GM12872 (cell line): ENCODE results near the gene WNT7B.

Experiments used
- TF ChIP-seq, protein P1 (sequence below): IDR thresholded peaks from 3 replicates; pipeline ENCODE4 v1.5.1; 2011; ENCODE audit warnings: low read depth, mild to moderate bottlenecking, low read length, moderate library complexity; ENCODE audit not compliant: insufficient read depth

WNT7B gene

GRCh38 chr22:45892681-45893461 lies 84.1 kb downstream of the WNT7B start:
- TF ChIP-seq, protein P1, sequence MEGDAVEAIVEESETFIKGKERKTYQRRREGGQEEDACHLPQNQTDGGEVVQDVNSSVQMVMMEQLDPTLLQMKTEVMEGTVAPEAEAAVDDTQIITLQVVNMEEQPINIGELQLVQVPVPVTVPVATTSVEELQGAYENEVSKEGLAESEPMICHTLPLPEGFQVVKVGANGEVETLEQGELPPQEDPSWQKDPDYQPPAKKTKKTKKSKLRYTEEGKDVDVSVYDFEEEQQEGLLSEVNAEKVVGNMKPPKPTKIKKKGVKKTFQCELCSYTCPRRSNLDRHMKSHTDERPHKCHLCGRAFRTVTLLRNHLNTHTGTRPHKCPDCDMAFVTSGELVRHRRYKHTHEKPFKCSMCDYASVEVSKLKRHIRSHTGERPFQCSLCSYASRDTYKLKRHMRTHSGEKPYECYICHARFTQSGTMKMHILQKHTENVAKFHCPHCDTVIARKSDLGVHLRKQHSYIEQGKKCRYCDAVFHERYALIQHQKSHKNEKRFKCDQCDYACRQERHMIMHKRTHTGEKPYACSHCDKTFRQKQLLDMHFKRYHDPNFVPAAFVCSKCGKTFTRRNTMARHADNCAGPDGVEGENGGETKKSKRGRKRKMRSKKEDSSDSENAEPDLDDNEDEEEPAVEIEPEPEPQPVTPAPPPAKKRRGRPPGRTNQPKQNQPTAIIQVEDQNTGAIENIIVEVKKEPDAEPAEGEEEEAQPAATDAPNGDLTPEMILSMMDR, result no peak

GRCh38 chr22:45891996-45892621 lies 84.9 kb downstream of the WNT7B start:
- TF ChIP-seq, protein P1, result no peak

DNA sequence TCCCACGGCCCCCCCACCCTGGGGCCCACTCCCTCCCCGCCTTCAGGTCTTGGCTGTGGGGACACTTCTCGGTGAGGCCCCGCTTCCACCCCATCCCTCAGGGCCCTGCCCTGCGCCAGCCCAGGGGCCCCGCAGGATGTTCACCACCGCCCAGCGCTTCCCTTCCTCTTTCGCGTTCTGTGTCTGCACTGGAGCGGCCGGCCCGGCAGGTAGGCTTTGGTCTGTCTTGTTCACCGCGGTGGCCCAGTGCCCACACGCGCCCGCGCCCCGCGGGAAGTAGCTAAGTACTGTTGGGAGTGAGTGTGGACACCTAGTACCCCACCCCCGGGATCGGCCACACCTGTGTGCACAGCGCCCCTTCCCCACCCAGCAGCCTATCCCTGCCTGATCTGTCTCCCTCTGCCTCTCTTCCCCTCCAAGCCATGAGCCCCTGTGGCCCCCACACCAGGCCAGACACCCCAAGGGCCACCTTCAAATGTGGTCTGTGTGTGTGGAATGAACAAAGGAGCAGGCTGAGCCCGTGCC lies 85.4 kb downstream of the WNT7B start:
- TF ChIP-seq, protein P1, result no peak

DNA sequence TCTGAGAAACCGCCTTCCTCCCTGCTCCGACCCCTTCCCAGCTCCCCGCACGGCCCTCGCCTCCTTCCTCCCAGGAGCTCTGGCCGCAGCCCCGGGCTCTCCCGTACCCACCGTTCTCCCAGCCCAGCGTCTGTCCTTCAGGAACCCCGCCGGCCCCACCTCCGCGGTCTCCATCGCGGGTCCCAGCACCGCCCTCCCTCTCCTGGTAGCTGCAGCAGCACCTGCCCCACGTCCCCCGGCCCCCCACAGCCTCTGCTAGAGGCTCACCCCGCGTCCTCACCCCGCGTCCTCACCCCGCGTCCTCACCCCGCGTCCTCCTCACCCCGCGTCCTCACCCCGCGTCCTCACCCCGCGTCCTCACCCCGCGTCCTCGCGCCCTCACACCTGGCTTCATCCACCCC lies 85.9 kb downstream of the WNT7B start:
- TF ChIP-seq, protein P1, result no peak

- TF ChIP-seq, protein P1, result no peak
Observed at GRCh38 chr22:45890351-45890635, 86.7 kb downstream of the WNT7B start.

DNA sequence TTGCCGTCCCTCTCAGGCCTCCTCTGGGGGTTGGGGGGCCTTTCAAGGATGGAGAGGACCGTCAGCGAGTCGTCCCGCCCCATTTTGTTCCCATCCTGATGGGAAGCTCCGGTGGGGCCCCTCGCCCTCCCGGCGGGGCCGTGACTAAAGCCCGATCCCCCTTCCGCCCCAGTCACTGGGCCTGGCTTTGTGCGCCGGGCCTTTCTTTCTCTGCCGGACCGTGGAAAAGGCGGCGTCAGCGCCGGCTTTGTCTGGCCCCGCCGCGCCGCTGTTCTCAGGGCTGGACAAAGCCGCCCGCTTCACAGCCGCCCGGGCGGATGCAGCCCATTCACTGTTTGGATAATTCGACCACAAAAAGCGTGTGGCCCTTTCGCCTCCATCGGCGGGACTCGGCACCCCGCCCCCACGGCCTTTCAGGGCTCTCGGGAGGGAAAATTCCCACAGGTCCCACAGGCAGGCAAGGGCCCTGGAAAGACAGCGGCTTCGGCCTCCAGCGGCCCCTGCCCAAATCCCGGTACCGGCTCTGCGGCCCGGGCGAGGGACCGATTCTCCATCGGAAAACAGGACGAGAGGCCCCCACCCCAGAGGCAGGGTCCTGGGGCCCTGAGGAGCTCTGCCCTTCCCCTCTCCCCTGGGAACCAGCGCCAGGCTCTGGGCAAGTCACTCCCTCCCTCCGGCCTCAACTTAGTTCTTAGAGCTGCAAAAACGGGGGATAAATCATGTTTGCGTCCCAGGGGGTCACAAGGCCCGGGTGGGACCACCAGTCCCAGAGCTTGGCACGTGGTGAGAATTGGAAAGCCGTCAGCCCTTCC lies 87.2 kb downstream of the WNT7B start:
- TF ChIP-seq, protein P1, result no peak

- TF ChIP-seq, protein P1, result no peak
Observed at GRCh38 chr22:45889093-45889538, 87.8 kb downstream of the WNT7B start.
